ENCODE measurements around the gene ASAP3. TPM values are rescaled to one million over a fixed set of nuclear protein-coding genes. Genes with fewer than 3 reads are reported as not detected.

The ASAP3 gene
- total and polyA plus RNA-seq, 9 of the 15 experiments (the other 6 are each of a cell fraction or from before 2014, with no cell fraction given), result 1.7 to 31.2 (median 17.4) TPM

DNA sequence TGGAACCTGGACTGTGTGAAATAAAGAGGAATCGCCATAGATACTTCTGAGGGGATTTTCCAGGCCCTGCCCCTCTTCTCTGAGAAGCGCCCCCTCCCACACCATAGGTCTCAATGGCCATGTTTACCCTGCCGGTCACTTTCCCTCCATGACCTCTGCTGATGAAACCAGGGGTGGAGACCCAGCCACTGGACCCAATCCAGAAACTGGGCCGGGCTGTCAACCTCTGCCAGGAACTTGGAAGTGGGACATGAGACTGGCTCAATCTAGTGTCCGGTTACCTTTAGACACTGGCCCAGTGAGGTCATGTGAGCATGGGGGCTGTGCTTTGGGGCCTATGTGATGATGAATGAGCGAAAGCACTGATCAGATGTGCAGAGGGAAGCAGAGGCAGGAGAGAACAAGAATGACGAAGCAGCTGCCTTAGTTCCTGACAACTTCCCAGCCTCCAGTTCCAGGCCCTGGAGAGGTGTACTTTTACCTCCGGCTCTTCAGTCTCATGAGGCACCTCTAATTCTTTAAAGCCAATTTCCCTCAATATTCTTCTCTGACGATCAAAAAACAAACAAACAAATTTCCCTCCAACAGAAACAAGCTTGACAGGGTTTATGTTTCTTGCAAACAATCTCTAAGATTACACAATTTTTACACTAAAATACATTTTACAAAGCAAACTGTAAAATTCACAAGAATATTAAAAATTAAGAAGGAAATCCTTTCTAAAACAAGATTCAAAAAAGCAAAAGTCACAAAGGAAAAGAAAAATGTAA lies 4.9 kb downstream of the ASAP3 start (continued):
- TF ChIP-seq ASH1L (IDR thresholded peaks at IDR 0.05; ENCODE audit: borderline replicate concordance, low read depth, partially characterized antibody), result no peak
- TF ChIP-seq, protein P1, sequence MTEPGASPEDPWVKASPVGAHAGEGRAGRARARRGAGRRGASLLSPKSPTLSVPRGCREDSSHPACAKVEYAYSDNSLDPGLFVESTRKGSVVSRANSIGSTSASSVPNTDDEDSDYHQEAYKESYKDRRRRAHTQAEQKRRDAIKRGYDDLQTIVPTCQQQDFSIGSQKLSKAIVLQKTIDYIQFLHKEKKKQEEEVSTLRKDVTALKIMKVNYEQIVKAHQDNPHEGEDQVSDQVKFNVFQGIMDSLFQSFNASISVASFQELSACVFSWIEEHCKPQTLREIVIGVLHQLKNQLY (CRISPR knock-in tag; conservative IDR thresholded peaks at IDR 0.05), result no peak
- TF ChIP-seq SP1 (CRISPR knock-in tag; IDR thresholded peaks at IDR 0.05), result peak; percentile 42; the same call in 1 of the 2 replicates
- TF ChIP-seq CHD4 (IDR thresholded peaks at IDR 0.05; ENCODE audit: insufficient read depth, insufficient replicate concordance, low read depth, low read length, poor library complexity, severe bottlenecking), result no peak
- no peak for TF ChIP-seq SRSF7 (optimal IDR thresholded peaks at IDR 0.05; ENCODE audit: low read depth, low read length)
- TF ChIP-seq ZC3H11A (IDR thresholded peaks at IDR 0.05; ENCODE audit: low read depth, low read length), result no peak; the same call in 1 of the 2 replicates
- peak; percentile 67 for TF ChIP-seq NBN (IDR thresholded peaks at IDR 0.05; ENCODE audit: low read depth)
- TF ChIP-seq, protein P2, sequence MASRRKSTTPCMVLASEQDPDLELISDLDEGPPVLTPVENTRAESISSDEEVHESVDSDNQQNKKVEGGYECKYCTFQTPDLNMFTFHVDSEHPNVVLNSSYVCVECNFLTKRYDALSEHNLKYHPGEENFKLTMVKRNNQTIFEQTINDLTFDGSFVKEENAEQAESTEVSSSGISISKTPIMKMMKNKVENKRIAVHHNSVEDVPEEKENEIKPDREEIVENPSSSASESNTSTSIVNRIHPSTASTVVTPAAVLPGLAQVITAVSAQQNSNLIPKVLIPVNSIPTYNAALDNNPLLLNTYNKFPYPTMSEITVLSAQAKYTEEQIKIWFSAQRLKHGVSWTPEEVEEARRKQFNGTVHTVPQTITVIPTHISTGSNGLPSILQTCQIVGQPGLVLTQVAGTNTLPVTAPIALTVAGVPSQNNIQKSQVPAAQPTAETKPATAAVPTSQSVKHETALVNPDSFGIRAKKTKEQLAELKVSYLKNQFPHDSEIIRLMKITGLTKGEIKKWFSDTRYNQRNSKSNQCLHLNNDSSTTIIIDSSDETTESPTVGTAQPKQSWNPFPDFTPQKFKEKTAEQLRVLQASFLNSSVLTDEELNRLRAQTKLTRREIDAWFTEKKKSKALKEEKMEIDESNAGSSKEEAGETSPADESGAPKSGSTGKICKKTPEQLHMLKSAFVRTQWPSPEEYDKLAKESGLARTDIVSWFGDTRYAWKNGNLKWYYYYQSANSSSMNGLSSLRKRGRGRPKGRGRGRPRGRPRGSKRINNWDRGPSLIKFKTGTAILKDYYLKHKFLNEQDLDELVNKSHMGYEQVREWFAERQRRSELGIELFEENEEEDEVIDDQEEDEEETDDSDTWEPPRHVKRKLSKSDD (conservative IDR thresholded peaks at IDR 0.05; ENCODE audit: low read length), result 0 out of 2 replicates have a peak, but pooled peaks have one; percentile 71
- TF ChIP-seq SMC3 (conservative IDR thresholded peaks at IDR 0.05; ENCODE audit: insufficient read depth, low read depth, low read length), result no peak
- no peak for TF ChIP-seq NFE2L1 (tag; IDR thresholded peaks at IDR 0.05; ENCODE audit: borderline replicate concordance, low read depth)
- TF ChIP-seq, protein P3, sequence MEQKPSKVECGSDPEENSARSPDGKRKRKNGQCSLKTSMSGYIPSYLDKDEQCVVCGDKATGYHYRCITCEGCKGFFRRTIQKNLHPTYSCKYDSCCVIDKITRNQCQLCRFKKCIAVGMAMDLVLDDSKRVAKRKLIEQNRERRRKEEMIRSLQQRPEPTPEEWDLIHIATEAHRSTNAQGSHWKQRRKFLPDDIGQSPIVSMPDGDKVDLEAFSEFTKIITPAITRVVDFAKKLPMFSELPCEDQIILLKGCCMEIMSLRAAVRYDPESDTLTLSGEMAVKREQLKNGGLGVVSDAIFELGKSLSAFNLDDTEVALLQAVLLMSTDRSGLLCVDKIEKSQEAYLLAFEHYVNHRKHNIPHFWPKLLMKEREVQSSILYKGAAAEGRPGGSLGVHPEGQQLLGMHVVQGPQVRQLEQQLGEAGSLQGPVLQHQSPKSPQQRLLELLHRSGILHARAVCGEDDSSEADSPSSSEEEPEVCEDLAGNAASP (IDR thresholded peaks at IDR 0.05), result no peak
- TF ChIP-seq BRD9 (IDR thresholded peaks at IDR 0.05; ENCODE audit: low read depth, partially characterized antibody), result peak; percentile 36
- peak; percentile 92 for TF ChIP-seq MTA3 (IDR thresholded peaks at IDR 0.05; ENCODE audit: borderline replicate concordance)
- TF ChIP-seq, protein P4, sequence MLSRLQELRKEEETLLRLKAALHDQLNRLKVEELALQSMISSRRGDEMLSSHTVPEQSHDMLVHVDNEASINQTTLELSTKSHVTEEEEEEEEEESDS (CRISPR knock-in tag; IDR thresholded peaks at IDR 0.05), result no peak
- peak; percentile 51 to 75; a peak in 3 of 4 replicates for TF ChIP-seq KDM1A (IDR thresholded peaks at IDR 0.05)
- no peak for TF ChIP-seq ZNF717 (CRISPR knock-in tag; IDR thresholded peaks at IDR 0.05)
- TF ChIP-seq NFIX (CRISPR knock-in tag; IDR thresholded peaks at IDR 0.05; ENCODE audit: low read depth), result no peak
- no peak for TF ChIP-seq PTTG1 (tag; IDR thresholded peaks at IDR 0.05; ENCODE audit: low read depth)
- no peak for TF ChIP-seq KHSRP (IDR thresholded peaks at IDR 0.05)
- TF ChIP-seq TAF9B (IDR thresholded peaks at IDR 0.05; ENCODE audit: partially characterized antibody), result no peak
- no peak for TF ChIP-seq ZNF347 (CRISPR knock-in tag; IDR thresholded peaks at IDR 0.05; ENCODE audit: low read depth)
- TF ChIP-seq KDM2B (CRISPR knock-in tag; IDR thresholded peaks at IDR 0.05), result no peak
- TF ChIP-seq STAG1 (CRISPR knock-in tag; IDR thresholded peaks at IDR 0.05; ENCODE audit: borderline replicate concordance), result no peak
